GM19438 (cell line): Measurements from ENCODE around the gene SLC37A1.
A peak's percentile ranks its signal among the peaks of the same experiment; 100 is the strongest.
"Not testable (repeated sequence)": the region's sequence is repeated elsewhere in the genome, so short reads cannot be mapped to it uniquely, and the experiment has no call there.

ENCODE experiments used
- ATAC-seq: cut with Tn5 transposase; IDR thresholded peaks from one replicate; pipeline ENCODE4 v1.9.1; 2021; ENCODE audit warnings: low read depth; ENCODE audit not compliant: unreplicated experiment

SLC37A1 gene

DNA sequence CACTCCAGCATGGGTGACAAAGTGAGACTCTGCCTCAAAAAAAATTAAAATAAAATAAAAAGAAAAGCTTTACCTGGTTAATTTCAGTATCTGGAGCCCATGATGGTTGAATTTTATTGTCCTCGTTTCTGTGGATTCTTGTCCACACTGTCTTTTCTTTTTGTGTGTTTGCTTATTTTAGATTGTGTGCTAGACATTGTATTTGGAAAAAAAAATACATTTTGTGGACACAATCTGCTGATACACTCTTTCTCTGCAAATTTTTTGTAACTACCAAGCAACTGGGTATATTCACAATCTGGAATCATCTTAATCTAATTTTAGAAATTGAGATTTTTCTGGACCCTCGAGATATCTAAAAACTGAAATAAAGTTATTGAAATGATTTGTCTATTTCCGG lies 98.2 kb downstream of the SLC37A1 start:
- ATAC-seq = no peak

DNA sequence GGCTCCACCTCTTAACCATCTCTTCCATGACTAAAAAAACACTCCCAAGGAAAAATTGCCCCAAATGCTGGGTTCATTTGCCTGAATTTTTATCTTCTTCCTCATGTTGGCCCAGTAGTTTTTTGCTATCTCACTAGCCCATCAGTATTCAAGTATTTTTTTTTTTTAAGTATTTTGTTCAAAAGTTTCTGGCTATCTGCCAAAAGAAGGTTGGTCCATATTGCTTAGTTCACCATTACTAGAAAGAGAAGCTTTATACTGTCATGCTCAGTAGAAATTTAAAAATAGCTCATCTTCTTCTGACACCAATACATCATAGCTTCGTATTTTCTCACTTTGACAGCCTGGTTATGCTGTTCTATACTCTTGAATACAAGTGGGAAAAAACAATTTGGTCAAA lies 98.7 kb downstream of the SLC37A1 start:
- no peak for ATAC-seq

DNA sequence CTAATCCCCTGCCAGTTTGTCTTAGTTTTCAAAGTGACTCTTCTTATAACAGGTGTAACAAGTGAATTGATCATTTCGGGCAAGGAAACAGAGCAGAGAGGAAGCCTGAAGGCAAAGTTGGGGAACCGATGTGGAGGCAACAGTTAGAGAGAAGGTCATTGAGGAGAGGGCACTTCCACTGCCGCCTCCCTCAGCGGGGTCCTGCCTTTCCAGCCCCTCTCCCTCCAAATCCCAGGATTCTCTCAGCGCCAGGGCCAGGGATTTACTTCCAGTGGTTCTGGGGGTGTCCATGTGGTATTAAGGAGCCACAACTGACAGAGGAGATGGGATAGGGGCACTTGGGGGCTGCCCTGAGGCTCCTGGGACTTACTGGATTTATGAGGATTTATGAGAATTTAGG lies 100.1 kb downstream of the SLC37A1 start:
- no peak for ATAC-seq

DNA sequence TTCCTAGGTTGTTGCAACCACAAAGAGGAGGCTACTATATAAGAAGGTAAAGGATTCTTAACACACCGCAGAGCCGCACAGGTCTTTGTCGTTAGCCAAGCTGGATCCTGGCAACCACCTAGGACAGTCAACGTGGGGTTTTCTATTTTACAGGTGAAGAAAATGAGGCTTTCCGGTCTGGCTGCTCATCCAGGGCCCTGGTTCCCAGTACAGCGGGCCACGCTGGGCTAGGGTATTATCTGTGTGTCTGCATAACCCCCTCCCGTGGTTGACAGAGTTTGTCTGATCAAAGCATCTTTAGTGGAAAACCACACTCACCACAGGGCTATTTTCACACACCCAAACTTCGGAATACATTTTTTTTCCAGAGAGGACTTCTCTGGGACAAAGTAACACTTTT lies 100.7 kb downstream of the SLC37A1 start:
- no peak for ATAC-seq

DNA sequence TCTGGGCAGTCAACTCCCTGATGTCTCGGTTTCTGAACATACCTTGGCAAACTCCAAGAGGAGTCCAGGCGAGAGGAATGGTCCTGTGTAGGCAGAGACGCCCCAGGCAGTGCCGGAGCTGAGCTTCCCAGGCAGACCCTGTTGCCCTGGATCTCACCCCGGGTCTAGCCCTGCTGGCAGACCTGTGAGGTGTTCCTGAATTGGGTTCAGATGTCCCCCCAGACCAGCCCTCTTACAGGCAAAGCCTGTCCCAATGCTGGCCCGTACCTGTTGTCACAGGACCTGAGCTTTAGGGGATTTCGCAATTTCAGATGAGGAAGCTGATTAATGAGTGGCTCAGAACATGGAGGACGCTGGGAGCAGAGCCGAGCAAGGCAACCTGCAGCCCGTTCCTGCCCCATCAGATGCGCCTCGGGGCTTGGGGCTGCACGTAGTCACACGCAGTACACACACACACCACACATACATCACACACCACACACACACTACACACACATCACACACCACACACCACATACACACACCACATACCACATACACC lies 101.2 kb downstream of the SLC37A1 start:
- ATAC-seq = no peak

DNA sequence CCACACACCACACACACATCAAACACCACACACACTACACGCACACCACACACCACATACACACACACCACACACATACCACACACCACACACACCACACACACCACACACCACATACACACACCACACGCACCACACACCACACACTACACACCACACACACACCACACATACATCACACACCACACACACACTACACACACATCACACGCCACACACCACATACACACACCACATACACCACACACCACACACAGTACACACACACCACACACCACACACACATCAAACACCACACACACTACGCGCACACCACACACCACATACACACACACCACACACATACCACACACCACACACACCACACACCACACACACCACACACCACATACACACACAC lies 101.7 kb downstream of the SLC37A1 start:
- ATAC-seq = not testable (repeated sequence)

DNA sequence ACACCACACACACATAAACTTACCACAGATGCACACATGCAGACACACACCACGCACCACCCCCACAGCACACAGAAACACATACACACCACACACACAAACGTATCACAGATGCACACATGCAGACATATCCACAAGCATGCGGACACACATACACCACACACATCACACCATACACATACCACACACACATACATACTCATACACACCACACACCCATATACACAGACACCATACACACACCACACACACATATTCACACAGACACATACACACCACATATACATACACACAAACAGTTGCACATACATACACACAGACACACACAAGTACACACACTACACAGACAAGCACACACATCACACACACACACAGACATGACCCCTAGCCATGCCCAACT lies 102.3 kb downstream of the SLC37A1 start:
- no peak for ATAC-seq

DNA sequence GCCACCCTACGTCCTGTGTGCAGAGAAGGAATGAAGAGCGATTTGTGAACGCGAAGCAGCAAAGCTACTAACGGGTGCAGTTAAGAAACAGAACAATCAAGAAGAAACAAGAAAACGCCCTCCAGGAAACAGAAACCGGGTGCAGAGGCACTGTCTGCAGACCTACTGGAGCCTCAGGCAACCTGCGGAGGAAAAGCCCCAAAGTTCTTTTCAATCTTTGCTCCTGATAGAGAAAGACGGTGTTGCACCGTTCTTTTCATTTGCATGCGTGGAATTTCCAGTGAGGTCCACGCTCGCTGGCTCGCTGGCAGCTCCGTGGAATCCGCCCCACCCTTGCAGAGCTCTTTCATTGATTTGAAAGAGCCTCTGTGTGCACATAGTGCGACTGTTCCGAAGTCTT lies 102.8 kb downstream of the SLC37A1 start:
- no peak for ATAC-seq

DNA sequence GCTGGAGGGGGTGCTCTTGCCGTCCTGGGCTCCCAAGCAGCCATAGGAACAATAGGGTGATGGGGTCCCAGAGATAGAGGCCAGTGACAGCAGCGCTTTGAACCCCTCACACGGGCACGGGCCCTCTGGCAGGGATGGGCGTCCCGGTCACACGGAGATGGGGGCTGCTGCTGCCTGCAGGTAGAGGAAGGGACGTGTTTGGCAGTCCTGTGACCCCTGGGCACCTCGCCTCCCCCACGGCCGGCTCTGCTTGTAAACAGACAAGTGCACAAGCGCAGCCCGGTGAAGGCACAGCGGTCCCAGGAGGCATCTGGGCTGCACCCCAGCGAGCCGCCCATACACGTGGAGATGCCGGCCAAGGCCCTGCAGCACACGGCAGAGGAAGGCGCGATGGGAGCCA lies 103.3 kb downstream of the SLC37A1 start:
- no peak for ATAC-seq

DNA sequence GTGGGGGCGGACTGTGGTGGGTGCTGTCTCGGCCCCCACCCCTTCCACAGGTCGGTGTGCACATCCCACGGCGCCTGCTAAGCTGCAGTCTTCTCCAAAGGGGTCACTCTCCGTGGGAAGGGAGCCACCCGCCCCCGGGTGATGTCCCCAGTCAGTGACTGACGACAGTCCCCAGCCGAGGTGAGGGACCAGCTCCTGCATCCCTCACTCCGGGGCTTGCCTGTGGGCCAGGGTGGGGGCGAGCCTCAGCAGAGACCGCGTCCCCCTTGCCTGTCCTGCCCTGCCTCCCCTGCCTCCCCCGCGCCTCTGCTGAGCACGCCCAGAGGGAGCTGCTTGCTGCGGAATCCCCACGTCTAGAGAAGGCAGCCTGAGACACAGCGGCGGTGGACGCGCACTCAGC lies 103.8 kb downstream of the SLC37A1 start:
- ATAC-seq = no peak

DNA sequence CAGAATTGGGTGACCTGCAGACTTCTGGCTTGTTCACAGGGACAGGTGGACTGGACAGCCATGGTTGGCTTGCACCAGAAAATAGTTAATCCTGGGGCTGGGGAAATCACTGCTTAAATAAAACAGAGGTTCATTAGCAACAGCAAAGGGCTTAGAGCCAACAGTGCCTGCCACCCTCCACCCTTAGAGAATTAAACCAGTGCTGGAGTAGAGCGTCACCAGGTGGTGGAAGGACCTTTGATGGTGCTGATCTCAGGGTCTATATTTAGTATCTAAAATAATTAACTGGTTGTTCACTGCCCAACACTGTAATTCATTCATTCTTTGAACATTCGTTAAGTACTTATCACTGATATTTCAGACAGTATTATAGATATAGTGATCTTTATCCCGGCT lies 105.1 kb downstream of the SLC37A1 start:
- ATAC-seq = no peak

DNA sequence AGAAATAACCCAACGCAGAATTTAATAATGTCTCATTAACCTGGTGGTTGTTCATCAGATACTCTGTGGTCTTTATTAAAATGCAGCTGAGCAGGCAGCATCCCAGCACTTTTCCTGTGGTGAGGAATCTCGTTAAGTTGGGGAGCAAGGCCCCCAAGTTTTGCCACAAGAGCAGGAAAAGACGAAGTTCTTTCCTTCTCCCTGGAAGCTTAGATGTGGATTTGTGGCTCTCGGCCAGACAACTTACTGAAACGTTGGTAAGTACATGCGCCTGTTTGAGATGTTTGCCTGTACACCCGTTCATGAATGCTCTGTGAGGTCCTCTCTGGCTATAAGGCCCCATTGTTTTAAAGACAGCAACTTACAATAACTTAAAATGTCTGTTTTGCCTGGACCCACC lies 105.5 kb downstream of the SLC37A1 start:
- no peak for ATAC-seq

DNA sequence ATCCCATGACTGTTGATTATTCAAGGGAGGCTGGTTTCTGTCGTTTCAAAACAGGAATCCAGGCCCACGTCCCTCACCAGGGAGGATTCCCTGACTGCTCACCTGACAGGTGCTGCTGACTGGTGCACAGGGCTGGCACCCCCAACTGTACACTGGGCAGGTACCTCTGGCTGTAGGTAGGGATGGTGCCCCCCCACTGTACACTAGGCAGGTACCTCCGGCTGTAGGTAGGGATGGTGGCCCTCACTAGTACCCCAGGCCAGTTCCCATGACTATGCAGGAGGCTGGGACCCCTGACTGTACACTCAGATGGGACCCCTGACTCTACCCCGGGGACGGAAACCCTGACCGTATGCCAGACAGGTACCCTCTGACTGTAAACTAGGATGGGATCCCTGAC lies 106.2 kb downstream of the SLC37A1 start:
- ATAC-seq = no peak

DNA sequence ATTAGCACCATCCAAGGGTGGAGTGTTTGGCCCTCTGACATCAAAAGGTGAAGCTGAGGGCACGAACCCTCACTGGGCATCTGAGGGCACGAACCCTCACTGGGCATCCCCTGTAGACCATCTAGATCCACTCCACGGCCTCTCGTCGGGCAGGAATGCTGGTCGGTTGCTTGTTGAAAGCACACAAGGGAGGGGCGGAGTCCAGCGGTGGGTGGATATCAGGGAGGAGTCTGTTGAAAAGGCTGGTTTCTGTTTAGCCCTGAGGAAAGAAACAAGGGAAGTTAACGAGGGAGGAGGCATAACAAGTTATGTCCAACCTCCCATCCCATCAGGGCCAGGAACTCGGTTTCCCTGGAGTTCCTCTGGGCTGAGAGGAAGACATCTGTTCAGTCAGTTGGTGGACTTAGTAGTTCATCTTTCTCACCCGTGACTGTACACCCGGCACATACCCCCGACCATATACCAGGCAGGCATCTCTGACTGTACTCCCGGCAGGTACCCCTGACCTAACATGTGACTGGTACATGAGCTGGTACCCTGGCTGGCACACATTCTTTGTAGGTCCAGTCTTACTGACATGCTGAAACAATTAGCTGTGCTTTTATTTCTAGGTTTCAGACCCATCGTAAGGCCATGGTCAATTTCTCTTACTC lies 107.6 kb downstream of the SLC37A1 start:
- no peak for ATAC-seq

DNA sequence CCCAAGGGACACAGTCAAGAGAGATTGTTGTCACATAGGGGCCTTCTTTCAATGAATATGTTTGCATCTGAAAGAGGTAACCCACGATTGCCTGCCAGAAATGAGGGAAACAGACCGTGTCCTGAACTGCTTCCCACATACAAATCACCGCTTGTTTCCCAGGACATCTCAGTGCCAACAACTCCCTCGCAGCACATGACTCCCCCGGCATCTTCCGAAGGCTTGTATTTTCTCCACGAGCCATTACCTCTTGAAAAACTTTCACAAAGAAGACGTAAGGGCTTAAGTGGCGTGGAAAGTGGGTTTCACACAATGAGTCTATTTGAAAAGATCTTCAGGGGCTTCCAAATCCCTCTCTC lies 108.1 kb downstream of the SLC37A1 start:
- no peak for ATAC-seq

DNA sequence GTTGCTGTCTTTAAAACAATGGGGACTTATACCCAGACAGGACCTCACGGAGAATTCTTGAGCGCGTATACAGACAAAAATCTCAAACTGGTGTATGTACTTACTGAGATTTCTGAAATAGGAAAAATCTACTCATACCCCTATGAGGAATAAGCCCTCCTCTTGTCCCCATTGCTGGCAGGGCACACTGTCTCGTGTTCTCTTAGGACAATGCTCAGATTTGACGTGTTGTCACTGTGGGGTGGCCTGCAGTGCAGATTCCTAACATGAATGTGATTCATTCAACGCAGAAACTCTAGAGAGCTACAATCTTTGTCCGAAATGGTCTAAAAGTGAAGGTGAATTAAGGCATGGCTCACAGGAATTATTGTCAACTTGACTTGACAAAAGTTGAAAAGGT lies 108.6 kb downstream of the SLC37A1 start:
- ATAC-seq = no peak

DNA sequence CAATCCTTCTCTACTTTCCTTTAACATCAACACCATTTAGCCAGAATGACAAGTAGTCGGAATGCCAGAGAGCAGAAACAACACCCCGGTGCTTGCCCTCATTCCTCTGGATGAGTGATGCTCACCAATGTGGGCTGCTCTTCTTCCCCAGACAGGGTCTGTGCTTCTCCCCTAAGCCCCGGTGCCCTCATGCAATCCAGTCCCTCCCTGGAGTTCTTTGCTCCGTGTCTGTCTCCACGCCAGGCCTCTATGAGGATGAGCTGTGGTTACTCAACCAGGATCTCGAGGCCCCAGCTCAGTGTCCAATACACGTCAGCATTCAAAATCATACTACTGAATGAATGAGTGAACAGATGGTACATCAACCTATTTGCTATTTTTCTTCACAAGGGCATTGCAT lies 110.0 kb downstream of the SLC37A1 start:
- no peak for ATAC-seq

DNA sequence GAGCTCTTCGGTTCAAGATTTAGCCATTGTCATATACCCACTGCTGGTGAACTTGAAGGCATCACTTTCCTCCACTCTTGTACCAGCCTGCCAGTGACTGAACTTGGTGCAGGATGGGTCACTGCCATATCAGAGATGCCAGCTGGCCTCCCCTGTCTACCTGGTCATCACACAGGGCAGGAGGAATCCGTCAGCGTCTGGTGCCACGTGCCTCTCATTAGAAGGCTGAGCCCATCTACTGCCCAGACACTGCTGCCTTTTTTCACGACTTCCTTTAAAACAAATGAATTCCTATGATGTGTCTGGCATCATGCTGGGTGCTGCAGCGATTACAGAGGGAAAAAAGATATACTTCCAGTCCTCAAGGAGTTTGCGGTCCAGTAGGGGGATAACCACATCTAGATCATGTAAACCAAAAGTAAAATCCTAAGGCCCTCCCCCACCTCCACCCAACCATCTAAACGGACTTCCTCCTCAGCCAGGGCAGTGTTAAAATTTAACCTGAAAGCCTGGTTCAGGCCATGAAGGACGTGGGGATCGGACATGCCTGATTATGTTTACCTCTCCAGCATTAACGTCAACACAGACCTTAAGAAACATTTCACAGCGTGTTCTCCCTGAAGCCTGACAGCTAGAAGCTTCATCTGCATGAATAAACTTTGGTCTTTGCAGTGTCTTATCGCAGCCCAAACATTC lies 110.6 kb downstream of the SLC37A1 start:
- peak; percentile 66 for ATAC-seq

DNA sequence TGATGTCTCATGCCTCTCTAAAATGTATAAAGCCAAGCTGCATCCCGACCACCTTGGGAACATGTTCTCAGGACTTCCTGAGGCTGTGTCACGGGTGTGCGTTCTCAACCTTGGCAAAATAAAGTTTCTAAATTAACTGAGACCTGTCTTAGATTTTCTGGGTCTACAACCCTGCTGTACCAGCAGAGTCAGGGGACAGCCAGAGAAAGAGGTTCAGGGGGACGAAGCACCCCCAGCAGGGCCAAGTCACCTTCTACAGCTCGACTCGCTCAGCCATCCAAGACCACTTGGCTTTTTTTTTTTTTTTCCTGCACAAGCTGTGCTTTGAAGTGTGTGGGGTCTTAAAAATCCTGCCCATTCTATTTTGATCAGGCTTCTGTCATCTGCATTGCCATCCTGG lies 111.3 kb downstream of the SLC37A1 start:
- no peak for ATAC-seq

DNA sequence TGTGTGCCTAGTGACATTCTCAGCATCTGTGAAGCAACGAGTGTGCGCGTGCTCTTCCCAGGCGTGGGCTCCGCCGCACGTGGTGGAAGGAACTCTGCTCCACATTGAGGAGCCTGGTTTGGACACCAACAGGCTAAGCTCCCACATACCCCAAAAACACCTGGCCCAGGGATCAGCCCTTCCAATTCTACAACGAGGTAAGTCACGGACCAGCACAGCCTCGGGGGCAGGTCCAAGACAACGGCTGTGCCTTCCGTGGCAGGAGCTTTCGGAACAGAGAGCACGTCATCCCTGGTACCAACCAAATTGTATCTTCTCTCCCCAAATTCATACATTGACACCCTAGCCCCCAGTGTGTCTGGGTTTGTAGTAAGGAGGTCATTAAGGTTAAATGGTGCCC lies 112.5 kb downstream of the SLC37A1 start:
- no peak for ATAC-seq

DNA sequence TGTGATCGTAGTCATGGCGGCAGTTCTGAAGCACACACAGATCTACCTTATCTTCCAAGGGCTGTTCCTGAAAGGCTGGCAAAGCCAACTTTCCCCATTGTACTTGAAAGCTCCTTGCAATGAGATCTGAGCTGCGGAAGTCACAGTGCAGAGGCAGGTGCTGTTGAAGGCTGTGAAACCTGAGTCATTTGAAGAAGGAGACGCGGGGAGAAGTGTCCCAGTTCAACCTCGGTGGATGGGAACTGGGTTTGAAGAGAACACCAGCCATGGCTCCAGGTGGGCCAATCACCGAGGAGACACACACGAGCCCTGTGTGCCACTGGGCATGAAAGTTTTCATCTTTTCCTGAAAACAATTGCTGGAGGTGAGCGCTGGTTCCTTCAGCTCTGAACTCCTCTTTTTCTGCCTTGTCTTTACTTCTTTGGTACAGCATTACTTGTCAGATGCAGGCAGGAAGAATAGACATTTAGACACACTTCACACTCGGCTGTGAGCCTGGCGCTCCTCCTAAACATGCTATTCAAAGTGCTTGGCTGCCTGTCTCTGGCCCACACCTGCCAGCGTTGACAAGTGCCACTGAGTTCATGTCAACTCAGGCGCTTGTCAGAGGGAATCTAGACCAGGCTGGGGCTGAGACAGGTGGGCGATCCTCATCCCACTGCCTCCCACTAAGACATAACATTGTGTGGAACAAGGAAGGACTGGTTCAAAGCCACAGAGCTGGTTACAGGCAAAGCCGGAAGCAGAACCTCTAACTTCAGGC lies 114.1 kb downstream of the SLC37A1 start:
- no peak for ATAC-seq
